ENCODE results near the gene RNF26.
A peak's percentile ranks its signal among the peaks of the same experiment; 100 is the strongest.
"Not testable (repeated sequence)": the region's sequence is repeated elsewhere in the genome, so short reads cannot be mapped to it uniquely, and the experiment has no call there.

Gene RNF26

DNA sequence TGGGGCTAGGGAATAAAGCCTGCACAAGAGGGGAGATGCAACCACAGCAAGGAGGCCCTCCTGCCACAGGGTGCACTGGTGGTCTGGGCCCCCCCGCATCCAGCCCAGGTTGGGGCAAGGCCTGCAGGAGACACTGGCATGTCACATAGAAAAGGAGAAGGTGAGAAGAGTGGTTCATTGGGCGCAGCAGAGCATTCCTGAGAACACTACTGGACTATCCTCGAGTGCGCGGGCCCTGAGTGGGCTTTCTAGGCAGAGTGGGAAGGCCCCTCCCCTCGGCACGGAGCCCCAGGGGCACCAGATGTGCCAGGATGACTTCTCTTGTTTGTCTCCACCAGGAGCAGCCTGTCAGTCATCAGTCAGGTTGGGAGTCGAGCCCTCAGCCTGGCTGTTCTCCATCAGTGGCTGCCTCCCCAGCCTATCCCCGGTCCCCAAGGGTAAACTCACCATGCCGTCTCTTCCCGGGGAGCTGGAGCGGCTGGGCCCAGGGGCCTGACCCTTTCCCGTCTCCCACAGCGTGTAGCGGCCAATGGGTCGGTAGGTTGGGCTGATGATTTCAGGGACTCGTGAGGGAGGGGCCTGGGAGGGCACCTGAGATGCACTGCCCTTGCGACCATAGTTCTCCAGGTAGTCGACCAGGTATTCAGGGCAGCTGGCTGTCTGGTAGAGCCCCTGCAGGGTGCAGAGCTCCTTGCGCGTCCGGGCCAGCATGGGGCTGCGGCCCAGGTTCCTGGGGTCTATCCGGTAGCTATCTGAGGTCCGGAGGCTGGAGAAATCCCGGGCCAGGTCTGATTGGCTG is 38.1 kb downstream of the RNF26 start:
- no peak for DNase-seq

GRCh38 chr11:119373059-119373920 is 39.0 kb downstream of the RNF26 start:
- DNase-seq: no peak

- peak; percentile 77 for DNase-seq
Observed at GRCh38 chr11:119373921-119374631, 39.7 kb downstream of the RNF26 start.

DNA sequence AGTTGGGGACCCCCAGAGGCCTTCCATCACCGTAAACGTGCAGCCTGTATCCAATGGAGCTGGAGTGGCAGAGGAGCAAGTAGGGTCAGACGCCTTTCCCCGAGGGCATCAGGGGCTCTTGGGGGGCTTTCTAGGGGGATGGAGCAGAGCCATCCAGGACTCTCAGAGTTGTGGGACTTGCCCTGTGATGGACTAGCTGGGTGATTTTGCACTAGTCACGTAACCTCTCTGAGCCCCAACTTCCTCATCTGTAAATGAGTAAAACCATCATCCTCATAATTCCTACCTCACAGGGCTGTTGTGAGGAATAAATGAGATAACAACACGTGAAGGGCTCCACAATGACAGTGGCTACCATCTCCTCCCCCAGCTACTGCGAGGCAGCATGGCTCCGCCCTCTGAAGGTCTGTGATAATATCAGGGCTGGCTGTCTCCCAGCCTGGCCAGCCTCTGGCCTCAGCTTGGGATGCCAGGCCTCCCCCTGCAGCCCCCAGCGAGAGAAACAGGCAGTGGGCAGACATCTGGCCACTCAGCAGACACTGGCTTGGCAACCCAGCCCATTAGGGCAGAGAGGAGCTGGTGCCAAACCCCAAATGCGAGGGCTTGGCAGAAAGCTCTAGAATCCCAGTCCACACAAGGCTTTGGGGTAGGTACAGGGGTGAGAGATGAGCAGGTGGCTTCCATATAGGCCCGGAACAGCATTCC is 40.5 kb downstream of the RNF26 start:
- DNase-seq: no peak

- no peak for DNase-seq
Observed at GRCh38 chr11:119375337-119376196, 41.2 kb downstream of the RNF26 start.

GRCh38 chr11:119376197-119376847 is 42.0 kb downstream of the RNF26 start:
- no peak for DNase-seq

- no peak for DNase-seq
Observed at GRCh38 chr11:119377112-119377901, 43.0 kb downstream of the RNF26 start.

- no peak for DNase-seq
Observed at GRCh38 chr11:119377961-119378667, 43.8 kb downstream of the RNF26 start.

DNA sequence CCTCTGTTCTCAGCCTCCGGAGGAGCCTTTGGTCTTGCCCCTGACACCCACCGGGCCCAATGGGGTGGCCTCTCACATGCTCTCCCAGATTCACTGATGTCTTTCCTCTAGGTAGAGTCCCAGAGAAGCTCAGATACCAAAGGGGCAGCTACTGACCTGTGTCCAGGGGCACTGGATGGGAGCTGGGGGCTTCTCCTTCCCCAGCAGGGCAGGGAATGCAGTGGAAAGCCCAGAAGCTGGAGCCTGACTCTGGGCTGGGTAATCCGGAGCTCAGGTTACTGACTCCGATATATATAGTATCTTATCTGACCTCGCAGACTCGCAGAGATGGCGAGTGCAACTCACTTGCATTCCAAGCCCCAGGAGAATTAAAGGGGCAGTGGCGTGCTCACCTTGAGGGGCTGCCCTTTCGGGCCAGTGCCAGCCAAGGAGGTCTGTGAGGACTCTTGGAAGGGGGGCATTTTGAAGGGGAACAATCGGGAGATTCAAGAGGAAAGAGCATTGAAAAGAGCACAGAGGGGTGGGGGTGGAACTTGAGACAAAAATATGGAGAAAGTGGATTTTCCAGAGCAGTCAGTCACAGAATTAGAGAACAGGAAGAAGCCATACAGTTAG is 44.6 kb downstream of the RNF26 start:
- no peak for DNase-seq

DNA sequence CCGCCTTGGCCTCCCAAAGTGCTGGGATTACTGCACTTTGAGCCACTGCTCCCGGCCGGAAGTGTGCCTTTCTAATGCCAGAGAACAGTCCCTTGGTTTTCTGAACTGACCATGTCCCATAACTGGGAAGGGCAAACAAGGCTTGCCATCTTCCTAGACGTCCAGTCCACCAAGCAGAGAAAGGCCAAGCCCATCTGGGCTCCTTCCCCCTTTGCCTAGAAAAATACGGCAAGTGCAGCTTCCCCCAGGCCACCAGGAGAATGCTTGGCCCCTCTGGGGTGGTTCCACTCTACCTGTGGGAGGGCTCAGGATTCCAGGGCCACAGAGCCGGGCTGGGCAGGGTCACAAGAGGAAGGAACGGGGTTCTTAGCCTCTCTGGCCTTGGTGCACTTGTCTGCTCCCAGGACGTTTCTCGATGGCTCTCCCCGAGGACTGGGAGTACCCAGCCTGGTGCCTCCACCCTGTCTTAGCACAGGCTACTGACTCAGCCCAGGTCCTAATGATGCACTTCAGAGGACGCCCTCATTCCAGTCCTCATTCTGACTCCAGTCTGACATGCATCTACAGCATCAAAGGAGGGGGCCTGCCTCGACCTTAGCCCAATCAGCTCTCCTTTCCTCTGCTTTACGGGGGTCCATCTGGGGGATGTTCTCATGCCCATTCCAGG is 46.0 kb downstream of the RNF26 start:
- DNase-seq: no peak

GRCh38 chr11:119380827-119381180 is 46.5 kb downstream of the RNF26 start:
- DNase-seq: no peak

DNA sequence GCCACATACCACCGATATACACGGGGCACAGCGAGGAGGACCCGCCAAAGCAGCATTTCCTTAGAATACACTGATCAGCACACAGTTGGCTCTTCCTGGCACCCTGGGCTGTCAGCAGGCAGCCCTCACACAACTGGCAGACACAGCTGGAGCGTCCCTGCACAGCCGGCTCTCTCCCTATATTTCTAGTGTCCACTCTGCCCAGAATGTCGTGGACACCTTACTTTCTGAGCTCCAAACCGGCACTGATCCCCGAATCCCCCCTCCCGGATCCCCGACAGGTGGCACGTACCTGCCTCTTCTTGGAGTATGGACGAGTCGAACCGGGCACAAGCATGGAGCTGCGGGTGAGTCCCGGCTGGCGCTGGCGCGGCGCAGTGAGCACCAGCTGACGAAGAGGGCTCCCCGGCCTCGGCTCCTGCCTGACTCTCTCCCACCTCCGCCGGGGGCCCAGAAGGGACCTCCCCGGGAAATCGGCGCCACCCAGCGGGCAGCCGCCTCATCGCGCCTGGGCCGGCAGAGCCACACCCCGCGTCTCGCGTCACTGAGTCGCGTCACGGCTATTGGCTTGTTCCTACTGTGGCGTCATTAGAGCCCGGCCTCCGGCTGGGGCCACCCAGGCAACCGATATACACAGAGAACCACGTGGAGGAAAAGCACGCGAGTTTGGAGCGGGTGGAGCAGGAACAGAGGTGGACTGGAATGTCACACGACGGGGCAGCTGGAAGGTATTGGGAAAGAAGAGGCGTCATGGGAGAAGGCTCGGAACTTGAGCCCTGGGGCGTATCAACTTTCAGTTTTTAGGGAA is 47.1 kb downstream of the RNF26 start, which contains the start of gene USP2:
Gene USP2, minus strand, starts transcription at position 510 of the 808 bp plus-strand sequence. CDS start 8,210 bp downstream, outside the sequence.
- DNase-seq: peak; percentile 95

- no peak for DNase-seq
Observed at GRCh38 chr11:119382101-119382500, 47.8 kb downstream of the RNF26 start.

- not testable (repeated sequence) for DNase-seq
Observed at GRCh38 chr11:119382513-119382912, 48.2 kb downstream of the RNF26 start.

DNA sequence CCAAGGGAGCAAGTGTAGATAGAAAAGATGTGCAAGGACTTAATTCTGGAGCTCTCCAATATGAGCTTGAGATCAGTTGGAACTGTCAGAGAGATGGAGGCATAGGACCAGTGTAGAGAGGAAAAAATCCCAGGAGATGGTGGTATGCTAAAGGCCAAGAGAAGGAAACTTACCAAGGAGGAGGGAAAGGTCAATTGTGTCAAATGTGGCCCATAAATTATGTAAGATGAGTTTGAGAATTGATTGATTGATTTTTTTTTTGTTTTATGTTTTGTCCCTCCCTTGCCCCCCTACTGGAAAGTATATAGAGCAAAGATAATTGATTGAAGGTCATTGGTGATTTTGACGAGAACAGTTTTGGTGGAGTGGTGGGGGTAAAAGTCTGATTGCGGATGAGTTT is 50.0 kb downstream of the RNF26 start:
- DNase-seq: no peak

Data from NCI-H1092 (cell line).